Tibial artery (tissue), 4 donors: ENCODE results near the gene CEP85.

Experiments
- DNase-seq, 2 donors: peaks; one replicate each; pipeline ENCODE4 v3.0.0-alpha.2; 2019
- H3K27ac ChIP-seq, 2 donors: fragments of 200-600 bp; sonication (generic) in 1 of 2; 1 replicate in 1 of 2; 2 replicates in 1 of 2; pipeline ENCODE4 v1.5.1; 2018 to 2019; ENCODE audit warnings: mild to moderate bottlenecking in 1 of 2
- H3K27me3 ChIP-seq, 2 donors: fragments of 200-600 bp; sonication (generic) in 1 of 2; one replicate each; pipeline versions ENCODE4 v1.5.1 to v1.6.0; 2016 to 2019
- H3K36me3 ChIP-seq, 3 donors: fragments of 200-600 bp; sonication (generic) in 2 of 3; one replicate each; pipeline ENCODE4 v1.5.1; 2016 to 2019; ENCODE audit warnings: mild to moderate bottlenecking in 2 of 3
- H3K4me1 ChIP-seq, 4 donors: fragments of 200-600 bp; sonication (generic) in 2 of 4; 1 replicate in 3 of 4; 2 replicates in 1 of 4; pipeline ENCODE4 v1.5.1; 2016 to 2019
- H3K4me3 ChIP-seq, 2 donors: fragments of 200-600 bp; sonication (generic) in 1 of 2; 1 replicate in 1 of 2; 2 replicates in 1 of 2; pipeline ENCODE4 v1.5.1; 2018 to 2019; ENCODE audit warnings: mild to moderate bottlenecking in 2 of 2
- H3K9me3 ChIP-seq, 3 donors: fragments of 200-600 bp; sonication (generic) in 1 of 3; one replicate each; pipeline ENCODE4 v1.5.1; 2016 to 2019
- intact Hi-C: fragments of 100-400 bp; cut with DNase I; formaldehyde crosslinking; loops from one replicate; pipeline ENCODE4 v1.15.0; 2023; ENCODE audit warnings: low total_unique reads
- TF ChIP-seq, protein P1 (sequence below), 2 experiments: fragments of 200-600 bp in 1 of 2; fragments of 450-650 bp in 1 of 2; IDR thresholded peaks; one replicate each; pipeline ENCODE4 v1.5.1; 2017 to 2019; ENCODE audit warnings: antibody characterized with exemption in 2 of 2, mild to moderate bottlenecking in 1 of 2, moderate library complexity in 1 of 2

CEP85 gene

DNA sequence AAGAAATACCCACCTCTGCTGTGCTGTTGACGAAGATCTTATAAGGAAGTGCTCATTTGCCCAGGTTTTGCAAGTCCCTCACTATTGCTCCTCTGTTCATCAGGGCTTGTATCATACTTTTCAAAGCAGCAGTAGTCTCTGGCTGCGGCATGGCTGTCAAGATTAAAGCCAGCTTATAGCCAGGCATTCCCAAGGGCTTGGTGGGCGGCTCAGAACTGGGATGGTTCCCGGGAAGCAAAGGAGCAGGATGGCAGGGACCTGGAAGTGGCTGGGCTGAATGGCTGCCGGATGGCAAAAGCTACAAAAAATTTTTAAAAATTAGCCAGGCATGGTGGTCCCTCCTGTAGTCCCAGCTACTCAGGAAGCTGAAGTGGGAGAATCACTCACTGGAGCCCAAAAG lies 29.2 kb downstream of the CEP85 start:
- Histone ChIP-seq H3K4me1 (no peaks in the 10 kb centered on the region), H3K27ac (no peak overlapping the region), H3K36me3 (peaks cover 9 to 31% (median 16%) of the 10 kb centered on the region in 3 donors), H3K4me3 (no peak overlapping the region), H3K9me3 (no peaks in the 10 kb centered on the region), H3K27me3 (no peaks in the 10 kb centered on the region)
- TF ChIP-seq, protein P1, sequence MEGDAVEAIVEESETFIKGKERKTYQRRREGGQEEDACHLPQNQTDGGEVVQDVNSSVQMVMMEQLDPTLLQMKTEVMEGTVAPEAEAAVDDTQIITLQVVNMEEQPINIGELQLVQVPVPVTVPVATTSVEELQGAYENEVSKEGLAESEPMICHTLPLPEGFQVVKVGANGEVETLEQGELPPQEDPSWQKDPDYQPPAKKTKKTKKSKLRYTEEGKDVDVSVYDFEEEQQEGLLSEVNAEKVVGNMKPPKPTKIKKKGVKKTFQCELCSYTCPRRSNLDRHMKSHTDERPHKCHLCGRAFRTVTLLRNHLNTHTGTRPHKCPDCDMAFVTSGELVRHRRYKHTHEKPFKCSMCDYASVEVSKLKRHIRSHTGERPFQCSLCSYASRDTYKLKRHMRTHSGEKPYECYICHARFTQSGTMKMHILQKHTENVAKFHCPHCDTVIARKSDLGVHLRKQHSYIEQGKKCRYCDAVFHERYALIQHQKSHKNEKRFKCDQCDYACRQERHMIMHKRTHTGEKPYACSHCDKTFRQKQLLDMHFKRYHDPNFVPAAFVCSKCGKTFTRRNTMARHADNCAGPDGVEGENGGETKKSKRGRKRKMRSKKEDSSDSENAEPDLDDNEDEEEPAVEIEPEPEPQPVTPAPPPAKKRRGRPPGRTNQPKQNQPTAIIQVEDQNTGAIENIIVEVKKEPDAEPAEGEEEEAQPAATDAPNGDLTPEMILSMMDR (IDR thresholded peaks at IDR 0.05): no peak
- no peak for DNase-seq
- intact Hi-C loops: no loop called here

DNA sequence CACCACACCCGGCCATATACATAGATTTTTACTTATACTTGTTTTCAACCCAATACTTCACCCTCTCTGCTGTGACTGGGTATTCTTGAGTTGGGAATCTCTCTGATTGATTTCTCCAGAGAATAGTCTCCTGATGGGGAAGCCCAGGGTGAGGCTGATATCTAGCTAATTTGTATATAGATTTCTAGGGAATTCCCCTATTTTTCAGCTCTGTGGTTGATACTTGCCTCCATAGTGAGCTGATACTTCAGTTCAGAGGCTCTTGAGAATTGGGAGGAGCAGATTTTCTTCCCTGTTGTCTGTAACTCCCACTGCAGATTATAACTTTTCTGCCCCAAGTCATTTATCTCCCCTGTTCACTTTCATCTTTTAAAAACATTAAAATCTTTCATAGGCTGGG lies 31.4 kb downstream of the CEP85 start:
- Histone ChIP-seq H3K27me3 (no peaks in the 10 kb centered on the region), H3K36me3 (peaks cover 0 to 35% (median 12%) of the 10 kb centered on the region in 3 donors), H3K4me1 (no peaks in the 10 kb centered on the region), H3K9me3 (no peaks in the 10 kb centered on the region), H3K4me3 (no peak overlapping the region), H3K27ac (no peak overlapping the region)
- TF ChIP-seq, protein P1 (IDR thresholded peaks at IDR 0.05): no peak
- no peak for DNase-seq
- intact Hi-C loops: no loop called here

DNA sequence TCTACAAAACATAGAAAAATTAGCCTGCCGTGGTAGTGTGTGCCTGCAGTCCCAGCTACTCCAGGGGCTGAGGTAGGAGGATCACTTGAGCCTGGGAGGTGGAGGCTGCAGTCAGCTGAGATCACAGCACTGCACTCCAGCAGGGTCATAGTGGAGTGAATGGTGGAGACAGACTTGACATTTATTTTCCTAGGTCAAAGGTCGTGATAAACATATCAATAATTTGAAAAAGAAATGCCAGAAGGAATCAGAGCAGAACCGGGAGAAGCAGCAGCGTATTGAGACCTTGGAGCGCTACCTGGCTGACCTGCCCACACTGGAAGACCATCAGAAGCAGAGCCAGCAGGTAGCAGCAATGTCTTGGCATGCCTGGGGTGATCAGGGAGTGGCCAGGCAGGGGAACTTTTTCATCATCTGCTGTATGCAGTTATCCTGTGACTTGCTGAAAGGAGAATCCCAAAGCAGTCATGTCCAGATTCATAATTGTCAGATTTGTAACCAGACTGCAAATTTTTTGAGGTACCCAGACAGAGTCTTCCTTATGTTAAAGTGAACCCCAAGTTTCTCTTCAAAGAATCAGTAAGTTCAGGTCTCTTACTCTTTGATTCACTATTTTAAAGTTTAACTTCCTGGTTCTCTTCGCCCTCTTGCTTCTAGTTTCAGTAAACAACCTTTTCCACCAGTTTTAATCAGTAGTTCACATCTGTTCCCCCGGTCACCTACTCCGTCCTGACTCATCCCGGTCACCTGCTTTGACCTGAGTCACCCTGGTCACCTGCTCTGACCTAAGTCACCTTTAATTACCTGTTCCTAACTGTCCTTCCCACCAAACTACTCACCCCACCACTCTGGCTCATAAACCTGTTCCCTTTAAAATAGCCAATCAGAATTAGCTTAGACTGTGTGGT lies 34.5 kb downstream of the CEP85 start:
- H3K27ac ChIP-seq: no peak overlapping the region
- H3K27me3 ChIP-seq: no peaks in the 10 kb centered on the region
- H3K9me3 ChIP-seq: no peaks in the 10 kb centered on the region
- no peaks in the 10 kb centered on the region for H3K4me1 ChIP-seq
- TF ChIP-seq, protein P1 (IDR thresholded peaks at IDR 0.05): no peak
- peaks cover 0 to 27% (median 3%) of the 10 kb centered on the region in 3 donors for H3K36me3 ChIP-seq
- H3K4me3 ChIP-seq: no peak overlapping the region
- intact Hi-C loops: no loop called here
- no peak for DNase-seq

DNA sequence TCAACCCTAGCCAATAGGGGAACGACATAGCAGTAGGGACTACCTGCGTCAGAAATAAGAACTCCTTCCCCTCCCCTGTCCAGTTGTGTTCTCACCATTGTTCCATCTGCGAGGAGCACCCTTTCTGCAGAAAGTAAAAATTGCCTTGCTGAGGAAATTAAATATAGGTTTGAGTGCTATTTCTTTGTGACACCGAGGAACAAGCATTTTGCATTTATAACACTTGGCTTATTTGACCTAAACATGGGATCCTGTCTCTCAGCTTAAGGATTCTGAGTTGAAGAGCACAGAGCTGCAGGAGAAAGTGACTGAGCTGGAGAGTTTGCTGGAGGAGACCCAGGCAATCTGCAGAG lies 35.2 kb downstream of the CEP85 start:
- intact Hi-C loops: no loop called here
- Histone ChIP-seq H3K4me3 (no peak overlapping the region), H3K27ac (no peak overlapping the region), H3K27me3 (no peaks in the 10 kb centered on the region), H3K36me3 (peaks cover 0 to 27% (median 3%) of the 10 kb centered on the region in 3 donors), H3K9me3 (no peaks in the 10 kb centered on the region), H3K4me1 (no peaks in the 10 kb centered on the region)
- no peak for DNase-seq
- TF ChIP-seq, protein P1 (IDR thresholded peaks at IDR 0.05): no peak

DNA sequence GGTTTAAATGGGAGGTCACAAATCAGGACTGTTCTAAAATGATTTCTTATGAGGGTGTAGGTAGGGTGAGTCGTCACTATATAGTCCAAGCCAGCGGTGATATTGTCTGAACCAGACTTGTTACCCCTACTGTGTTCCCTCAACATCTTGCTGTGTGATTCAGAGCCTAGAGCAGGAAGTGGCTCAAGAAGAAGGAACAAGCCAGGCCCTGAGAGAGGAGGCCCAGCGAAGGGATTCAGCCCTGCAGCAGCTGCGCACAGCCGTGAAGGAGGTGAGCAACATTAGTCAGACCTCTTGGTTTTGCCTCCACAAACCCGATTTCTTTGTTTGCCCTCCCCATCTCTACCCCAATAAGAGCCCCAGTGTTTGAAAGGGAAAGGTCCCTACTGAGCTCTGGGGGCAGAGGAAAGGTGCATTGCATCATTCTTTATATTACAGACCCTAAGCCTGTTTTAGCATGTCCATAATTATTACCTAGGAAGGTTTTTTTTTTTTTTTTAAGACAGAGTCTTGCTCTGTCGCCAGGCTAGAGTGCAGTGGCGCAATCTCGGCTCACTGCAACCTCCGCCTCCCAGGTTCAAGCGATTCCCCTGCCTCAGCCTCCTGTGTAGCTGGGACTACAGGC lies 40.9 kb downstream of the CEP85 start:
- Histone ChIP-seq H3K9me3 (no peaks in the 10 kb centered on the region), H3K4me1 (peaks cover 0 to 47% (median 38%) of the 10 kb centered on the region in 4 donors), H3K27me3 (no peaks in the 10 kb centered on the region), H3K4me3 (no peak overlapping the region), H3K27ac (peak overlapping the region in 1 of 2 donors; percentile 86), H3K36me3 (peaks cover 0 to 10% (median 0%) of the 10 kb centered on the region in 3 donors)
- intact Hi-C loops: loop anchor here (2.0 to 5.0 kb wide), 2 partner anchors 48 to 1342 kb away; no protein-coding TSS in a partner anchor
- no peak for DNase-seq
- TF ChIP-seq, protein P1 (IDR thresholded peaks at IDR 0.05): no peak
